Aorta (tissue), 5 donors: ENCODE data around the gene XYLT2. TPM values are rescaled to one million over a fixed set of nuclear protein-coding genes. Genes with fewer than 3 reads are reported as not detected.

Experiments
- ATAC-seq: fragments of 200-7000 bp; cut with Tn5 transposase; one replicate; pipeline ENCODE4 v1.9.1; 2022; ENCODE audit warnings: moderate library complexity; ENCODE audit not compliant: low FRiP score
- DNase-seq, 2 donors: peaks; one replicate each; pipeline ENCODE4 v3.0.0-alpha.2; 2020
- H3K27ac ChIP-seq, 2 donors: one replicate each; pipeline ENCODE4 v1.5.1; 2013; ENCODE audit warnings: low read length in 2 of 2, mild to moderate bottlenecking in 2 of 2, moderate library complexity in 2 of 2, control low read depth in 1 of 2, inconsistent platforms in 1 of 2, low read depth in 1 of 2
- H3K27me3 ChIP-seq, 2 donors: one replicate each; pipeline ENCODE4 v1.6.1; 2013; ENCODE audit warnings: control low read depth in 1 of 2, low read length in 1 of 2, mild to moderate bottlenecking in 1 of 2, moderate library complexity in 1 of 2; ENCODE audit not compliant: insufficient read depth in 2 of 2, control insufficient read depth in 1 of 2
- H3K36me3 ChIP-seq, 2 donors: one replicate each; pipeline ENCODE4 v1.6.1; 2013; ENCODE audit warnings: control low read depth in 1 of 2, low read length in 1 of 2, mild to moderate bottlenecking in 1 of 2; ENCODE audit not compliant: insufficient read depth in 2 of 2, control insufficient read depth in 1 of 2
- H3K4me1 ChIP-seq, 2 donors: one replicate each; pipeline ENCODE4 v1.6.1; 2013; ENCODE audit warnings: low read length in 2 of 2, control low read depth in 1 of 2, mild to moderate bottlenecking in 1 of 2, moderate library complexity in 1 of 2; ENCODE audit not compliant: insufficient read depth in 2 of 2, control insufficient read depth in 1 of 2
- H3K4me3 ChIP-seq, 2 donors: one replicate each; pipeline ENCODE4 v1.5.1; 2013; ENCODE audit warnings: low read length in 2 of 2, control low read depth in 1 of 2, mild to moderate bottlenecking in 1 of 2
- H3K9me3 ChIP-seq: one replicate; pipeline ENCODE4 v1.6.1; 2013; ENCODE audit warnings: mild to moderate bottlenecking, low read length; ENCODE audit not compliant: control insufficient read depth
- WGBS, 2 donors: extraction: QIAGEN DNeasy Blood & Tissue Kit; methylation state at CpG; one replicate each; pipeline ENCODE4 v1.1.7; 2013; 5-methylcytosine and 5-hydroxymethylcytosine counted together
- intact Hi-C, 2 donors: fragments of 100-400 bp; cut with DNase I; formaldehyde crosslinking; loops; one replicate each; pipeline versions ENCODE4 v1.14.2 to v1.15.0; 2022
- polyA plus RNA-seq, 2 donors: library from polyadenylated mRNA; stranded (reverse); fragments of 200-250 nt; gene quantifications; one replicate each; pipeline ENCODE4 v1.2.3, GENCODE V29; 2013
- total RNA-seq, 2 donors: library from RNA; stranded (reverse); fragmentation: NEBNext Ultra II Directional; extraction: Animal tissue kit (Norgen Biotek cat#: 25700); gene quantifications; one replicate each; pipeline ENCODE4 v1.2.1, GENCODE V29; 2021
- donor health status: healthy with polysubstance abuse.
- donor health status: Bipolar disorder and iron deficiency.
- donor health status: DM: no; HTN: no; CAD: no.
- donor health status: DM: no; HTN: no; CAD: no.
- donor health status: DM: yes; HTN: yes; CAD: no.

XYLT2 gene
- total and polyA plus RNA-seq, 4 donors = 4.0 to 22.2 (median 17.8) TPM

GRCh38 chr17:50381920-50382319 is 36.0 kb downstream of the XYLT2 start:
- no peak for DNase-seq
- ATAC-seq = no peak
- no peak overlapping the region for H3K4me3 ChIP-seq
- intact Hi-C loops = no loop called here
- no peaks in the 10 kb centered on the region for H3K4me1 ChIP-seq
- no peaks in the 10 kb centered on the region for H3K9me3 ChIP-seq
- WGBS, 2 donors = 30 to 33% methylated on average over 3 of the region's 3 CpGs
- H3K27ac ChIP-seq = no peak overlapping the region
- H3K36me3 ChIP-seq = peaks cover 18 to 19% of the 10 kb centered on the region in 2 donors
- H3K27me3 ChIP-seq = no peaks in the 10 kb centered on the region

- H3K4me1 ChIP-seq = no peaks in the 10 kb centered on the region
- no peak overlapping the region for H3K27ac ChIP-seq
- ATAC-seq (no peak), DNase-seq (peak in 1 of 2 donors; percentile 58)
- no peak overlapping the region for H3K4me3 ChIP-seq
- peaks cover 20 to 28% of the 10 kb centered on the region in 2 donors for H3K36me3 ChIP-seq
- no peaks in the 10 kb centered on the region for H3K9me3 ChIP-seq
- 83 to 87% methylated on average over 12 of the region's 12 CpGs for WGBS, 2 donors
- no peaks in the 10 kb centered on the region for H3K27me3 ChIP-seq
- intact Hi-C loops = no loop called here
Measured at GRCh38 chr17:50382931-50383330, 37.0 kb downstream of the XYLT2 start.

GRCh38 chr17:50386510-50386909 is 40.6 kb downstream of the XYLT2 start:
- no peaks in the 10 kb centered on the region for H3K4me1 ChIP-seq
- ATAC-seq = no peak
- no peak overlapping the region for H3K4me3 ChIP-seq
- H3K27ac ChIP-seq = no peak overlapping the region
- H3K27me3 ChIP-seq = no peaks in the 10 kb centered on the region
- peak in 1 of 2 donors; percentile 44 for DNase-seq
- peaks cover 25 to 28% of the 10 kb centered on the region in 2 donors for H3K36me3 ChIP-seq
- no peaks in the 10 kb centered on the region for H3K9me3 ChIP-seq
- intact Hi-C loops = no loop called here
- WGBS, 2 donors = 73 to 75% methylated on average over 3 of the region's 3 CpGs

DNA sequence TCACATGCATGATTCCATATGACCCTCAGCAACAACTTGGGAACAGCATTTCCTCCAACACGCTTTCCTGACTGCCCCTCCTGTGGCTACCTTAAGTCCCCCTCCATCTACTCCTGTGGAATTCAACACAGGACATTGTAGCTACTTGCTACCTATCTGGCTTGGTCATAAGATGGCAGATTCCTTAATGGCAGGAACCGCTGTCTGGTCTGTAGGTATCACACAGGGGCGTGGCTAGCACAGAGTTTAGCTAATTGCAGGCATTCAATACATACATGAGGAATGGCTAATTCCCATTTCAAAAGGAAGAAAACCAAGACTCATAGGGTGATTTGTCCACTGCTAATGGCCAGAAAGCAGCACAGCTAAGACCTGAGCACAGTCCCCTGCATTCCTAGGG is 42.8 kb downstream of the XYLT2 start:
- DNase-seq (no peak), ATAC-seq (no peak)
- Histone ChIP-seq H3K9me3 (no peaks in the 10 kb centered on the region), H3K36me3 (peaks cover 23 to 24% of the 10 kb centered on the region in 2 donors), H3K27me3 (no peaks in the 10 kb centered on the region), H3K4me1 (no peaks in the 10 kb centered on the region), H3K4me3 (no peak overlapping the region), H3K27ac (no peak overlapping the region)
- 90 to 94% methylated on average over 3 of the region's 3 CpGs for WGBS, 2 donors
- intact Hi-C loops = no loop called here

DNA sequence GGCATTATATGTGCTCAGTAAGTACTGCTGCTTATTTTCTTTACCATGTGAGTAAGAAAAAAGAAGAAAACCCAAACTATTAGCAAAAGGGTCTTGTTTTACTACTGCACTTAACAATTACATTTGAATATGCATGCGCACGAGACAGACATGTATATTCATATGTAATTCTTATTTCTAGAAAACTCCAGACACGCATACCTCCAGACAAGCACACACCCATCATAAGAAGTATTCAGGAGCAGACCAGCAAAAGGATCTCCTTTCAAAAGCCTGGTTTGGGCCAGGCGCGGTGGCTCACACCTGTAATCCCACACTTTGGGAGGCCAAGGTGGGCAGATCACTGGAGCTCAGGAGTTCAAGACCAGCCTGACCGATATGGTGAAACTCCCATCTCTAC is 43.6 kb downstream of the XYLT2 start:
- Histone ChIP-seq H3K27ac (no peak overlapping the region), H3K9me3 (no peaks in the 10 kb centered on the region), H3K27me3 (no peaks in the 10 kb centered on the region), H3K4me1 (no peaks in the 10 kb centered on the region), H3K4me3 (no peak overlapping the region), H3K36me3 (peaks cover 20 to 24% of the 10 kb centered on the region in 2 donors)
- intact Hi-C loops = no loop called here
- WGBS, 2 donors = 94% methylated on average over 6 of the region's 6 CpGs
- ATAC-seq (no peak), DNase-seq (no peak)

DNA sequence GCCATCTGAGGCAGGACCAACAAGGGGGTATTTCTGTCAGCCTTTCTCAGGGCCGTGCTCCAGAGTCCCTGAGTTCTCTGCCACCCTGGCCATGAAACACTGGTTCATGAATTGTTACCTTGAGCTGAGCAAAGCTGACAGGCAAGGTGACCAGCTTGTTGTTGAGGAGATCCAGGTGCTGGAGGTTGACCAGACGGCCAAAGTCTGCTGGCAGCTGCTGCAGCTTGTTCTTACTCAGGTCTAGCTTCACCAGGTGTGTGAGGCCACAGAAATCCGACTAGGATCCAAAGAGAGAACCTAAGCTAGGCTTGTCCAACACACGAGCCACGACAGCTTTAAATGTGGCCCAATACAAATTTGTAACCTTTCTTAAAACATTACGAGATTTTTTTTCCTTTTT is 46.7 kb downstream of the XYLT2 start:
- Histone ChIP-seq H3K27me3 (no peaks in the 10 kb centered on the region), H3K4me3 (no peak overlapping the region), H3K4me1 (peaks cover 0 to 2% of the 10 kb centered on the region in 2 donors), H3K36me3 (peaks cover 7 to 9% of the 10 kb centered on the region in 2 donors), H3K27ac (no peak overlapping the region), H3K9me3 (no peaks in the 10 kb centered on the region)
- intact Hi-C loops = no loop called here
- WGBS, 2 donors = 82 to 86% methylated on average over 6 of the region's 6 CpGs
- DNase-seq (no peak), ATAC-seq (no peak)

GRCh38 chr17:50393700-50394099 is 47.8 kb downstream of the XYLT2 start:
- peaks cover 4 to 7% of the 10 kb centered on the region in 2 donors for H3K36me3 ChIP-seq
- ATAC-seq = no peak

DNA sequence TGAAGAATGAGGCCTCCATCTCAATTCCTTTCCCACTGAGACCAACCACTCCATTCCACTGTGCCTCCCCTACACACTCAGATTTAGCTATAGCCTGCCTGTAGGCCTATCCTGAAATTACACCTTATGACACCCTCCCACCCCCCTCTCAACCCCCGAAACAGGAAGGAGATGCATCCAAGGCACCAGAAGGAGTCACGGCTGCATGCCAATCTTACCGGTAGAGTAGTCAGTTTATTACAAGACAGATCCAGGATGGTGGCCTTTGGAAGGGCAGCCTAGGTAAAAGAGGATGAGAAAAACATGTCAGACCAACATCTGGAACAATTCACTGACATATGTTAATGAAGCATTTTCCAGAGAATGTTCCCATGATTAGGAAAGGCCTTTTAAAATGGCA is 48.8 kb downstream of the XYLT2 start:
- Histone ChIP-seq H3K4me1 (peaks cover 0 to 2% of the 10 kb centered on the region in 2 donors), H3K36me3 (peaks cover 4% of the 10 kb centered on the region in 2 donors), H3K9me3 (no peaks in the 10 kb centered on the region), H3K4me3 (no peak overlapping the region), H3K27me3 (no peaks in the 10 kb centered on the region), H3K27ac (no peak overlapping the region)
- DNase-seq (no peak), ATAC-seq (no peak)
- intact Hi-C loops = no loop called here
- WGBS, 2 donors = 21 to 27% methylated on average over 3 of the region's 3 CpGs

More at GRCh38 chr17:50393700-50394099, 47.8 kb downstream of the XYLT2 start:
- DNase-seq = no peak
- intact Hi-C loops = no loop called here
- 83 to 86% methylated on average over 5 of the region's 5 CpGs for WGBS, 2 donors
- Histone ChIP-seq H3K4me1 (peaks cover 0 to 2% of the 10 kb centered on the region in 2 donors), H3K4me3 (no peak overlapping the region), H3K9me3 (no peaks in the 10 kb centered on the region), H3K27ac (no peak overlapping the region), H3K27me3 (no peaks in the 10 kb centered on the region)

DNA sequence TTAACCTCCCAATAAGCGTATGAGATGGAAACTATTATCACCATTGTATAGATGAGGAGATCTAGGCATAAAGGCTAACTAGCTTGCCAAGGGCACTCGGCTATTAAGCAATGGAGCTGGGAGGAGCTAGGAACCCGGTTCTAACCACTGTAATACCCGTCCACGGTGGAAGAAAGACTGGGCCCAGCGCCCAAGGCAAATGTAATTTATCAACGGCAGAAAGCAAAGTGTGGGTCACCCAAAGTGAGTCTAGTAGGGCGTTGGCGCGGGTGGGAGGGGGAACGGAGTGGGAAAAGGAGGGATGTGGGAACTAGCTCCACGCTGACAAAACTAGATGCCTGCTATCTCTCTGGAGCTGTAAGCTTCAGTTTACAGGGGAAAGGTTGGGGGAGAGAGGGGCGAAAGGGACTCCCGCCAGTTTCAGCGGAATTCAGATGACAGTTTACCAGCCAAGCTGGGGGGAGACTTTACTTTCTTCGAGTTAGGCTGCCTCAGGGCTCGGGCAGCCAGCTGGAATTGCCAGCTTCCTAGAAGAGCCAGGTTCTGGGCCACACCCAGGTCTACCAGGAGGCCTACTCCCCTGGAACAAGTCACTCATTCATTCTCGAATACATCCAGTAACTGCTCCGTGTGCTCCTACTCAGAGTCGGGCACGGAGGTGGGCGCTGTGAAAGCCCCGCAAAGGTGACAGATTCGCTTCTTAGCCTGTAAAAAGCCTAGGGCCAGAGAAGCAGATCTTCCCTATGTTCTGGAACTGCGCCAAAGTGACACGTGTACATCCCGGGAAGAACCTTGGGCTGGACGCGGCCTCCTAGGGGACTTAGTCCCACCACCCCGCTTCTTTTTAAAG is 50.6 kb downstream of the XYLT2 start:
- Histone ChIP-seq H3K4me1 (peaks cover 0 to 2% of the 10 kb centered on the region in 2 donors), H3K9me3 (no peaks in the 10 kb centered on the region), H3K27me3 (no peaks in the 10 kb centered on the region), H3K4me3 (peak overlapping the region; percentile 31 to 79), H3K36me3 (peaks cover 2 to 4% of the 10 kb centered on the region in 2 donors), H3K27ac (no peak overlapping the region)
- intact Hi-C loops = no loop called here
- peak; percentile 51 for ATAC-seq
- peak; percentile 62 to 86 for DNase-seq
- WGBS, 2 donors = 1 to 2% methylated on average over 30 of the region's 30 CpGs
